Measurements from ENCODE around the gene DTNB.

Gene DTNB

GRCh38 chr2:25358249-25358815 lies 315.0 kb downstream of the DTNB start:
- in situ Hi-C loops (cut with MboI; ENCODE audit: low sequenced_read_pairs, unreplicated experiment): no loop called here
- DNase-seq (ENCODE audit: low spot score): no peak
- TF ChIP-seq CTCF (IDR thresholded peaks at IDR 0.05; ENCODE audit: borderline replicate concordance, control extremely low read depth, extremely low read depth, insufficient read depth, missing control alignments): no peak

- no peak for DNase-seq (ENCODE audit: low spot score)
- no peak for TF ChIP-seq CTCF (IDR thresholded peaks at IDR 0.05; ENCODE audit: borderline replicate concordance, control extremely low read depth, extremely low read depth, insufficient read depth, missing control alignments)
- in situ Hi-C loops (cut with MboI; ENCODE audit: low sequenced_read_pairs, unreplicated experiment): no loop called here
These were observed 317.3 kb downstream of the DTNB start for GRCh38 chr2:25356088-25356487.

- no peak for TF ChIP-seq CTCF (IDR thresholded peaks at IDR 0.05; ENCODE audit: borderline replicate concordance, control extremely low read depth, extremely low read depth, insufficient read depth, missing control alignments)
- in situ Hi-C loops (cut with MboI; ENCODE audit: low sequenced_read_pairs, unreplicated experiment): no loop called here
- no peak for DNase-seq (ENCODE audit: low spot score)
These were observed 318.1 kb downstream of the DTNB start for GRCh38 chr2:25355270-25355669.

- no peak for TF ChIP-seq CTCF (IDR thresholded peaks at IDR 0.05; ENCODE audit: borderline replicate concordance, control extremely low read depth, extremely low read depth, insufficient read depth, missing control alignments)
- in situ Hi-C loops (cut with MboI; ENCODE audit: low sequenced_read_pairs, unreplicated experiment): no loop called here
- DNase-seq (ENCODE audit: low spot score): no peak
These were observed 319.3 kb downstream of the DTNB start for GRCh38 chr2:25354116-25354515.

GRCh38 chr2:25349397-25349796 lies 324.0 kb downstream of the DTNB start:
- in situ Hi-C loops (cut with MboI; ENCODE audit: low sequenced_read_pairs, unreplicated experiment): no loop called here

GRCh38 chr2:25347846-25348245 lies 325.5 kb downstream of the DTNB start:
- no peak for TF ChIP-seq CTCF (IDR thresholded peaks at IDR 0.05; ENCODE audit: borderline replicate concordance, control extremely low read depth, extremely low read depth, insufficient read depth, missing control alignments)
- no peak for DNase-seq (ENCODE audit: low spot score)
- in situ Hi-C loops (cut with MboI; ENCODE audit: low sequenced_read_pairs, unreplicated experiment): no loop called here

More at GRCh38 chr2:25349397-25349796, 324.0 kb downstream of the DTNB start:
- TF ChIP-seq CTCF (IDR thresholded peaks at IDR 0.05; ENCODE audit: borderline replicate concordance, control extremely low read depth, extremely low read depth, insufficient read depth, missing control alignments): no peak
- DNase-seq (ENCODE audit: low spot score): no peak
